RWPE2 (cell line): ENCODE data around the gene EPB41L2.
"Not testable (repeated sequence)": the region's sequence is repeated elsewhere in the genome, so short reads cannot be mapped to it uniquely, and the experiment has no call there.

Source experiments
- ATAC-seq: fragments of 200-7000 bp; cut with Tn5 transposase; 3 replicates; pipeline ENCODE4 v1.9.1; 2021; ENCODE audit warnings: low read depth
- DNase-seq: peaks from one replicate; pipeline ENCODE4 v3.0.0-alpha.2; 2020; ENCODE audit warnings: low spot score
- H3K27ac ChIP-seq: fragments of 450-650 bp; 2 replicates; pipeline ENCODE4 v1.5.1; 2017; ENCODE audit warnings: mild to moderate bottlenecking; ENCODE audit not compliant: poor library complexity, severe bottlenecking
- H3K27me3 ChIP-seq: fragments of 250-450 bp; sonication (Bioruptor Pico); 2 replicates; pipeline ENCODE4 v1.5.1; 2021; ENCODE audit warnings: mild to moderate bottlenecking, moderate library complexity; ENCODE audit not compliant: insufficient read depth, poor library complexity, severe bottlenecking
- H3K36me3 ChIP-seq: fragments of 250-450 bp; sonication (Bioruptor Pico); 2 replicates; pipeline ENCODE4 v1.5.1; 2020; ENCODE audit warnings: low read depth, mild to moderate bottlenecking, moderate library complexity
- H3K4me1 ChIP-seq: fragments of 250-450 bp; sonication (Bioruptor Pico); 2 replicates; pipeline ENCODE4 v1.5.1; 2021; ENCODE audit warnings: mild to moderate bottlenecking, moderate library complexity; ENCODE audit not compliant: insufficient read depth, poor library complexity, severe bottlenecking
- H3K4me3 ChIP-seq: fragments of 250-450 bp; sonication (Bioruptor Pico); 2 replicates; pipeline ENCODE4 v1.5.1; 2021; ENCODE audit warnings: mild to moderate bottlenecking, moderate library complexity; ENCODE audit not compliant: severe bottlenecking
- H3K9me3 ChIP-seq: fragments of 250-450 bp; sonication (Bioruptor Pico); 2 replicates; pipeline ENCODE4 v1.5.1; 2021; ENCODE audit warnings: mild to moderate bottlenecking, moderate library complexity; ENCODE audit not compliant: severe bottlenecking
- CTCF ChIP-seq: fragments of 450-650 bp; IDR thresholded peaks from one replicate; pipeline ENCODE4 v1.5.1; 2017; ENCODE audit warnings: mild to moderate bottlenecking, moderate library complexity; ENCODE audit not compliant: poor library complexity, severe bottlenecking

EPB41L2 gene

GRCh38 chr6:130993292-130993765, 69.7 kb downstream of the EPB41L2 start:
- H3K27me3 ChIP-seq: no peaks in the 10 kb centered on the region
- no peaks in the 10 kb centered on the region for H3K36me3 ChIP-seq
- no peaks in the 10 kb centered on the region for H3K9me3 ChIP-seq
- peaks cover 19% of the 10 kb centered on the region for H3K4me1 ChIP-seq
- no peak for TF ChIP-seq CTCF
- no peak overlapping the region for H3K4me3 ChIP-seq
- DNase-seq: no peak
- no peak for ATAC-seq
- H3K27ac ChIP-seq: no peak overlapping the region

GRCh38 chr6:130991422-130992137, 71.5 kb downstream of the EPB41L2 start:
- H3K4me1 ChIP-seq: peaks cover 8% of the 10 kb centered on the region
- no peaks in the 10 kb centered on the region for H3K9me3 ChIP-seq
- no peaks in the 10 kb centered on the region for H3K27me3 ChIP-seq
- H3K36me3 ChIP-seq: no peaks in the 10 kb centered on the region
- ATAC-seq: no peak
- no peak overlapping the region for H3K4me3 ChIP-seq
- TF ChIP-seq CTCF: no peak
- H3K27ac ChIP-seq: no peak overlapping the region
- DNase-seq: no peak

GRCh38 chr6:130987539-130987938, 75.5 kb downstream of the EPB41L2 start:
- H3K36me3 ChIP-seq, H3K4me3 ChIP-seq, ATAC-seq, H3K27ac ChIP-seq, H3K9me3 ChIP-seq, H3K4me1 ChIP-seq, DNase-seq, H3K27me3 ChIP-seq: not testable (repeated sequence)

GRCh38 chr6:130985115-130985514, 77.9 kb downstream of the EPB41L2 start:
- DNase-seq: no peak
- Histone ChIP-seq H3K9me3 (no peaks in the 10 kb centered on the region), H3K36me3 (no peaks in the 10 kb centered on the region), H3K27ac (no peak overlapping the region), H3K4me3 (no peak overlapping the region), H3K27me3 (no peaks in the 10 kb centered on the region), H3K4me1 (no peaks in the 10 kb centered on the region)
- no peak for TF ChIP-seq CTCF
- ATAC-seq: no peak

GRCh38 chr6:130982941-130983456, 80.0 kb downstream of the EPB41L2 start:
- DNase-seq (no peak), ATAC-seq (no peak)
- H3K9me3 ChIP-seq: no peaks in the 10 kb centered on the region
- H3K36me3 ChIP-seq: no peaks in the 10 kb centered on the region
- no peaks in the 10 kb centered on the region for H3K4me1 ChIP-seq
- no peak overlapping the region for H3K4me3 ChIP-seq
- TF ChIP-seq CTCF: no peak
- H3K27me3 ChIP-seq: no peaks in the 10 kb centered on the region
- no peak overlapping the region for H3K27ac ChIP-seq
